Breast epithelium (tissue), 3 donors: ENCODE data around the gene ARID3C.

Source experiments
- POLR2A ChIP-seq: fragments of 450-650 bp; IDR thresholded peaks from one replicate; pipeline ENCODE4 v1.6.1; 2016; ENCODE audit warnings: antibody characterized with exemption, mild to moderate bottlenecking, moderate library complexity
- POLR2AphosphoS5 ChIP-seq, 3 donors: sonication (generic); formaldehyde crosslinking; IDR thresholded peaks; one replicate each; pipeline ENCODE4 v1.6.1; 2017; ENCODE audit warnings: antibody characterized with exemption in 3 of 3
- TF ChIP-seq, protein P1 (sequence below), 3 donors: fragments of 450-650 bp; IDR thresholded peaks; one replicate each; pipeline ENCODE4 v1.5.1; 2016 to 2017; ENCODE audit warnings: antibody characterized with exemption in 3 of 3, mild to moderate bottlenecking in 3 of 3, moderate library complexity in 3 of 3

DNA sequence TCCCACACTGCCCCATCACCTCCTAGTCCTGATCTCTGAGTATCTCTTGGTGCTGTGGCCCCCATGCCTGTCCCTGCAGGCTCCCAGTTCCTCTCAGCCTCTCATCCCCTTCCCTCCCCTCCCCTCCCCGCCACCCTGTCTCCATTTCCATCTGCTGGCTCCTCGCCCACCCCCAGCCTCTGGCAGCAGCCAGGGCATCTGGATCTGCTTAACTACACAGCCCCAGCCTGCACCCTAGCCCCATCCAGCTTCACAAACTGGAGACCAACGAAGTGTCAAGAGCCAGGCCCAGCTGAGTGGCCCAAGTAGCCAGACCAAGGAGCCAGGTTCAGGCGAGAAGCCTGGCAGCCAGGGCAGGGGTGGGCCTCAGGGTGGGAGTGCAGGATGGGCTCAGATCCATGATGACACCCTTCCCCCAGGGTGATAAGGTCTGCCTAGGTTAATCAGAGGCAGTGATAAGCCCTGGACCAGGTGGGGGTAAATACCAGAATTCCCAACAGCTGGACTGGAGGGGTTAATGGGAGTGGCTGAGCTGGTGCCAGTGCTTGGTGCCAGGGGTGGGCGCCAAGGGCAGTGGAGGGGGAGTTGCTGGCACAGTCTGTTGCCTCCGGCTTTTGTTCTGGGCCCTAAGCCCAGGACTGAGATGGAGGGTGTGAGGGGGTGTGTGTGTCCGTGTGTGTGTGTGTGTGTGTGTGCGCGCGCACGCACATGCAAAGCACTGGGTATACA, 25.6 kb upstream of the ARID3C start:
- TF ChIP-seq POLR2A (no peak), POLR2AphosphoS5 (IDR thresholded peaks at IDR 0.05) (peak in 1 of 3 donors; percentile 70)
- TF ChIP-seq, protein P1, sequence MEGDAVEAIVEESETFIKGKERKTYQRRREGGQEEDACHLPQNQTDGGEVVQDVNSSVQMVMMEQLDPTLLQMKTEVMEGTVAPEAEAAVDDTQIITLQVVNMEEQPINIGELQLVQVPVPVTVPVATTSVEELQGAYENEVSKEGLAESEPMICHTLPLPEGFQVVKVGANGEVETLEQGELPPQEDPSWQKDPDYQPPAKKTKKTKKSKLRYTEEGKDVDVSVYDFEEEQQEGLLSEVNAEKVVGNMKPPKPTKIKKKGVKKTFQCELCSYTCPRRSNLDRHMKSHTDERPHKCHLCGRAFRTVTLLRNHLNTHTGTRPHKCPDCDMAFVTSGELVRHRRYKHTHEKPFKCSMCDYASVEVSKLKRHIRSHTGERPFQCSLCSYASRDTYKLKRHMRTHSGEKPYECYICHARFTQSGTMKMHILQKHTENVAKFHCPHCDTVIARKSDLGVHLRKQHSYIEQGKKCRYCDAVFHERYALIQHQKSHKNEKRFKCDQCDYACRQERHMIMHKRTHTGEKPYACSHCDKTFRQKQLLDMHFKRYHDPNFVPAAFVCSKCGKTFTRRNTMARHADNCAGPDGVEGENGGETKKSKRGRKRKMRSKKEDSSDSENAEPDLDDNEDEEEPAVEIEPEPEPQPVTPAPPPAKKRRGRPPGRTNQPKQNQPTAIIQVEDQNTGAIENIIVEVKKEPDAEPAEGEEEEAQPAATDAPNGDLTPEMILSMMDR (IDR thresholded peaks at IDR 0.05): no peak
